ENCODE results near the gene FNDC3A. TPM values are rescaled to one million over a fixed set of nuclear protein-coding genes. Genes with fewer than 3 reads are reported as not detected.

Gene FNDC3A
- polyA plus RNA-seq, 1 of the 3 experiments (the other 2 are of a cell fraction) = 27.7 TPM

GRCh38 chr13:49058761-49059160 is 83.0 kb downstream of the FNDC3A start:
- Histone ChIP-seq H3K36me3 (replicated peaks in 1 of 2; ENCODE audit: control insufficient read depth in 1 of 2, insufficient read depth in 2 of 2, low read length in 1 of 2) (peaks cover 0 to 38% of the 10 kb centered on the region in 2 experiments), H3K79me2 (ENCODE audit: insufficient read depth) (peaks cover 81% of the 10 kb centered on the region), H3K4me3 (ENCODE audit: low read depth in 2 of 2, low read length in 1 of 2) (no peak overlapping the region), H3K27ac (ENCODE audit: low read depth in 2 of 2, low read length in 1 of 2) (no peak overlapping the region), H3K9me3 (no peaks in the 10 kb centered on the region), H3K27me3 (ENCODE audit: insufficient read depth) (no peaks in the 10 kb centered on the region), H3K4me1 (ENCODE audit: control insufficient read depth in 1 of 2, insufficient read depth in 2 of 2, low read depth in 1 of 2, low read length in 1 of 2) (peaks cover 0 to 11% of the 10 kb centered on the region in 2 experiments; a peak in 2 of 4 replicates), H2AFZ (ENCODE audit: low read depth) (no peak overlapping the region), H3K4me2 (no peak overlapping the region), H4K20me1 (ENCODE audit: insufficient read depth) (peaks cover 12% of the 10 kb centered on the region), H3F3A (replicated peaks; ENCODE audit: insufficient read depth) (peaks cover 23% of the 10 kb centered on the region), H3K9me2 (no peaks in the 10 kb centered on the region), H3K9ac (no peak overlapping the region)
- POLR2A ChIA-PET = no interaction called here
- CTCF ChIA-PET = no interaction called here
- TF ChIP-seq RAD21 (IDR thresholded peaks at IDR 0.05; ENCODE audit: low read length) (no peak), SMC3 (IDR thresholded peaks at IDR 0.05; ENCODE audit: low read depth, low read length) (no peak), MEF2A (IDR thresholded peaks at IDR 0.05; ENCODE audit: borderline replicate concordance, low read depth) (no peak), GATA2 (CRISPR knock-in tag; IDR thresholded peaks at IDR 0.05) (no peak), TEAD4 (IDR thresholded peaks at IDR 0.05; ENCODE audit: borderline replicate concordance, insufficient read depth) (no peak), TAF1 (IDR thresholded peaks at IDR 0.05; ENCODE audit: borderline replicate concordance, low read depth, low read length) (no peak), GABPA (IDR thresholded peaks at IDR 0.05; ENCODE audit: low read depth) (no peak)
- TF ChIP-seq, protein P1, sequence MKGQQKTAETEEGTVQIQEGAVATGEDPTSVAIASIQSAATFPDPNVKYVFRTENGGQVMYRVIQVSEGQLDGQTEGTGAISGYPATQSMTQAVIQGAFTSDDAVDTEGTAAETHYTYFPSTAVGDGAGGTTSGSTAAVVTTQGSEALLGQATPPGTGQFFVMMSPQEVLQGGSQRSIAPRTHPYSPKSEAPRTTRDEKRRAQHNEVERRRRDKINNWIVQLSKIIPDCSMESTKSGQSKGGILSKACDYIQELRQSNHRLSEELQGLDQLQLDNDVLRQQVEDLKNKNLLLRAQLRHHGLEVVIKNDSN (IDR thresholded peaks at IDR 0.05; ENCODE audit: borderline replicate concordance, low read depth) = no peak
- DNase-seq = no peak

DNA sequence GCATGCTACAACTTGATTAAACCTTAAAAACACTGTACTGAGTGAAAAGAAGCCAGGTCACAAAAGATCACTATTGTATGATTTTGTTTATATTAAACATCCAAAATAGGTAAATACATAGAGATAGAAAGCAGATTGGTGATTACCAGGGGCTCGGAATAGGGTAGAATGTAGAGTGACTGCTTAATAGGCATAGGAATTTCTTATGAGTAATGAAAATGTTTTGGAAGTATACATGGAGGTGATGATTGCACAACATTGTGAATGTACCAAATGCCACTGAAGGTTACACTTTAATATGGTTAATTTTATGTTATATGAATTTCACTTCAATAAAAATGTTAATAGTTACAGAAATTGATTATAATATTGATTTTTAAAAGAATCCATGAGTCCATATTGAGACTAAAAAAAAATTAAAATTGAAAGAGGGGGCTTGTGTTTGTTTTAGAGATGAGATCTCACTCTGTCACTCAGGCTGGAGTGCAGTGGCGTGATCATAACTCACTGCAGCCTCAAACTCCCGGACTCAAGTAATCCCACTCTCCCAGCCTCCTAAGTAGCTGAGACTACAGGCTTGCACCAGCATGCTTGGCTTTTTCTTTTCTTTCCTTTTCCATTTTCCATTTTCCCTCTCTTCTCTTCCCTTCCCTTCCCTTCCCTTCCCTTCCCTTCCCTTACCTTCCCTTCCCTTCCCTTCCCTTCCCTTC is 85.1 kb downstream of the FNDC3A start:
- H3K4me2 ChIP-seq = no peak overlapping the region
- H3K79me2 ChIP-seq (ENCODE audit: insufficient read depth) = peaks cover 78% of the 10 kb centered on the region
- peaks cover 11% of the 10 kb centered on the region for H4K20me1 ChIP-seq (ENCODE audit: insufficient read depth)
- no peak for TF ChIP-seq EP300 (IDR thresholded peaks at IDR 0.05; ENCODE audit: borderline replicate concordance in 1 of 2, low read depth in 1 of 2, low read length in 1 of 2)
- TF ChIP-seq, protein P2, sequence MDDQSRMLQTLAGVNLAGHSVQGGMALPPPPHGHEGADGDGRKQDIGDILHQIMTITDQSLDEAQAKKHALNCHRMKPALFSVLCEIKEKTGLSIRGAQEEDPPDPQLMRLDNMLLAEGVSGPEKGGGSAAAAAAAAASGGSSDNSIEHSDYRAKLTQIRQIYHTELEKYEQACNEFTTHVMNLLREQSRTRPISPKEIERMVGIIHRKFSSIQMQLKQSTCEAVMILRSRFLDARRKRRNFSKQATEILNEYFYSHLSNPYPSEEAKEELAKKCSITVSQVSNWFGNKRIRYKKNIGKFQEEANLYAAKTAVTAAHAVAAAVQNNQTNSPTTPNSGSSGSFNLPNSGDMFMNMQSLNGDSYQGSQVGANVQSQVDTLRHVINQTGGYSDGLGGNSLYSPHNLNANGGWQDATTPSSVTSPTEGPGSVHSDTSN (IDR thresholded peaks at IDR 0.05) = no peak
- no peak for TF ChIP-seq RCOR1 (IDR thresholded peaks at IDR 0.05; ENCODE audit: low read length)
- TF ChIP-seq FOXM1 (IDR thresholded peaks at IDR 0.05; ENCODE audit: low read depth) = no peak
- TF ChIP-seq SMC3 (IDR thresholded peaks at IDR 0.05; ENCODE audit: low read depth, low read length) = no peak
- TF ChIP-seq RXRA (IDR thresholded peaks at IDR 0.05; ENCODE audit: borderline replicate concordance, low read depth) = no peak
- TF ChIP-seq RAD21 (IDR thresholded peaks at IDR 0.05; ENCODE audit: low read length) = no peak
- no peak for TF ChIP-seq ELF1 (IDR thresholded peaks at IDR 0.05)
- TF ChIP-seq NFIC (IDR thresholded peaks at IDR 0.05; ENCODE audit: borderline replicate concordance) = no peak
- no peak for TF ChIP-seq REST (IDR thresholded peaks at IDR 0.05; ENCODE audit: low read depth, low read length)
- TF ChIP-seq GABPA (IDR thresholded peaks at IDR 0.05; ENCODE audit: low read depth) = no peak
- TF ChIP-seq TAF1 (IDR thresholded peaks at IDR 0.05; ENCODE audit: borderline replicate concordance, low read depth, low read length) = no peak
- no peak for TF ChIP-seq FOSL2 (IDR thresholded peaks at IDR 0.05; ENCODE audit: borderline replicate concordance, low read depth)
- no peak for TF ChIP-seq RFX5 (IDR thresholded peaks at IDR 0.05; ENCODE audit: low read length)
- TF ChIP-seq IRF3 (IDR thresholded peaks at IDR 0.05; ENCODE audit: low read depth, low read length) = no peak
- H3F3A ChIP-seq (replicated peaks; ENCODE audit: insufficient read depth) = peaks cover 23% of the 10 kb centered on the region
- ChIA-PET CTCF (no interaction called here), POLR2A (no interaction called here)
- WGBS (ENCODE audit: low lambda C conversion rate) = 91% methylated on average over 3 of the region's 3 CpGs
- no peaks in the 10 kb centered on the region for H3K27me3 ChIP-seq (ENCODE audit: insufficient read depth)
- peaks cover 0 to 33% of the 10 kb centered on the region in 2 experiments for H3K36me3 ChIP-seq (replicated peaks in 1 of 2; ENCODE audit: control insufficient read depth in 1 of 2, insufficient read depth in 2 of 2, low read length in 1 of 2)
- H3K9ac ChIP-seq = no peak overlapping the region
- H3K27ac ChIP-seq (ENCODE audit: low read depth in 2 of 2, low read length in 1 of 2) = no peak overlapping the region
- H3K4me3 ChIP-seq (ENCODE audit: low read depth in 2 of 2, low read length in 1 of 2) = no peak overlapping the region
- no peak overlapping the region for H2AFZ ChIP-seq (ENCODE audit: low read depth)
- H3K4me1 ChIP-seq (ENCODE audit: control insufficient read depth in 1 of 2, insufficient read depth in 2 of 2, low read depth in 1 of 2, low read length in 1 of 2) = peaks cover 0 to 11% of the 10 kb centered on the region in 2 experiments; a peak in 2 of 4 replicates
- H3K9me3 ChIP-seq = no peaks in the 10 kb centered on the region
- no peaks in the 10 kb centered on the region for H3K9me2 ChIP-seq
- no peak for DNase-seq

All from SK-N-SH (cell line).